Lower leg skin (tissue), 4 donors: ENCODE results near the gene USP16. TPM values are rescaled to one million over a fixed set of nuclear protein-coding genes. Genes with fewer than 3 reads are reported as not detected.

Experiments used
- DNase-seq, 2 donors: peaks; one replicate each; pipeline ENCODE4 v3.0.0-alpha.2; 2019; ENCODE audit warnings: low spot score in 2 of 2
- H3K4me3 ChIP-seq: fragments of 200-600 bp; sonication (generic); 2 replicates; pipeline ENCODE4 v1.5.1; 2017; ENCODE audit warnings: mild to moderate bottlenecking, low read depth; ENCODE audit not compliant: poor library complexity, severe bottlenecking
- POLR2A ChIP-seq, 2 donors: fragments of 450-650 bp; IDR thresholded peaks; one replicate each; pipeline ENCODE4 v1.6.1; 2016 to 2017; ENCODE audit warnings: antibody characterized with exemption in 2 of 2, mild to moderate bottlenecking in 1 of 2, moderate library complexity in 1 of 2
- whole genome bisulfite sequencing, 2 donors: methylation state at CpG; one replicate each; pipeline ENCODE4 v1.1.5; 2018; 5-methylcytosine and 5-hydroxymethylcytosine counted together
- intact Hi-C: fragments of 100-400 bp; cut with DNase I; formaldehyde crosslinking; loops from one replicate; pipeline ENCODE4 v1.15.0; 2023; ENCODE audit warnings: low total_unique reads
- total RNA-seq, 4 donors: library from RNA; depleted of rRNA; stranded (reverse); fragments of >200 nt; gene quantifications; one replicate each; pipeline ENCODE4 v1.1.0, GENCODE V29; 2016
- TF ChIP-seq, protein P1 (sequence below), 3 donors: fragments of 450-650 bp; IDR thresholded peaks; one replicate each; pipeline ENCODE4 v1.5.1; 2016; ENCODE audit warnings: antibody characterized with exemption in 3 of 3, mild to moderate bottlenecking in 3 of 3, moderate library complexity in 2 of 3

The USP16 gene
- total RNA-seq, 4 donors from 2014 or later, result 21.3 to 25.8 (median 23.4) TPM

DNA sequence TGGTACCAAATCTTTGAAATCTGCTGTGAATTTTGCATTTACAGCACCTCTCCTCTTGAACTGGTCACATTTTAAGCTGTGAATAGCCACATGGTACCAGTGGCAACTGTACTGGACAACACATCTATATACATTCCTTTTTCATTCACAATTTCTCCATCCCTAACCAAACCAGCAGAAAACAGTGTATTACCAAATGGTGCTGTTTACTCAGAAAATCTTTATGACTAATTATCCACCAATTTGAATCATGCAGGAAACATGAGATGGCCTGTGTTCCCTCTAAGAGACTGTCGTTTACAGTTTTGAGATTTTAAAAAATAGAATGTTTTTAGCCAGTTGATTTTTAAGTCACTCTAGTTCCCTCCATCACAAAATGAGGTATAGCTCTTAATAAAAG, 66.6 kb downstream of the USP16 start:
- DNase-seq, result no peak
- intact Hi-C loops, result no loop called here
- no peak for TF ChIP-seq POLR2A (IDR thresholded peaks at IDR 0.05)
- TF ChIP-seq, protein P1, sequence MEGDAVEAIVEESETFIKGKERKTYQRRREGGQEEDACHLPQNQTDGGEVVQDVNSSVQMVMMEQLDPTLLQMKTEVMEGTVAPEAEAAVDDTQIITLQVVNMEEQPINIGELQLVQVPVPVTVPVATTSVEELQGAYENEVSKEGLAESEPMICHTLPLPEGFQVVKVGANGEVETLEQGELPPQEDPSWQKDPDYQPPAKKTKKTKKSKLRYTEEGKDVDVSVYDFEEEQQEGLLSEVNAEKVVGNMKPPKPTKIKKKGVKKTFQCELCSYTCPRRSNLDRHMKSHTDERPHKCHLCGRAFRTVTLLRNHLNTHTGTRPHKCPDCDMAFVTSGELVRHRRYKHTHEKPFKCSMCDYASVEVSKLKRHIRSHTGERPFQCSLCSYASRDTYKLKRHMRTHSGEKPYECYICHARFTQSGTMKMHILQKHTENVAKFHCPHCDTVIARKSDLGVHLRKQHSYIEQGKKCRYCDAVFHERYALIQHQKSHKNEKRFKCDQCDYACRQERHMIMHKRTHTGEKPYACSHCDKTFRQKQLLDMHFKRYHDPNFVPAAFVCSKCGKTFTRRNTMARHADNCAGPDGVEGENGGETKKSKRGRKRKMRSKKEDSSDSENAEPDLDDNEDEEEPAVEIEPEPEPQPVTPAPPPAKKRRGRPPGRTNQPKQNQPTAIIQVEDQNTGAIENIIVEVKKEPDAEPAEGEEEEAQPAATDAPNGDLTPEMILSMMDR (IDR thresholded peaks at IDR 0.05), result no peak
- 37 to 38% methylated on average over 1 of the region's 1 CpG for WGBS, 2 donors
- H3K4me3 ChIP-seq, result no peak overlapping the region

DNA sequence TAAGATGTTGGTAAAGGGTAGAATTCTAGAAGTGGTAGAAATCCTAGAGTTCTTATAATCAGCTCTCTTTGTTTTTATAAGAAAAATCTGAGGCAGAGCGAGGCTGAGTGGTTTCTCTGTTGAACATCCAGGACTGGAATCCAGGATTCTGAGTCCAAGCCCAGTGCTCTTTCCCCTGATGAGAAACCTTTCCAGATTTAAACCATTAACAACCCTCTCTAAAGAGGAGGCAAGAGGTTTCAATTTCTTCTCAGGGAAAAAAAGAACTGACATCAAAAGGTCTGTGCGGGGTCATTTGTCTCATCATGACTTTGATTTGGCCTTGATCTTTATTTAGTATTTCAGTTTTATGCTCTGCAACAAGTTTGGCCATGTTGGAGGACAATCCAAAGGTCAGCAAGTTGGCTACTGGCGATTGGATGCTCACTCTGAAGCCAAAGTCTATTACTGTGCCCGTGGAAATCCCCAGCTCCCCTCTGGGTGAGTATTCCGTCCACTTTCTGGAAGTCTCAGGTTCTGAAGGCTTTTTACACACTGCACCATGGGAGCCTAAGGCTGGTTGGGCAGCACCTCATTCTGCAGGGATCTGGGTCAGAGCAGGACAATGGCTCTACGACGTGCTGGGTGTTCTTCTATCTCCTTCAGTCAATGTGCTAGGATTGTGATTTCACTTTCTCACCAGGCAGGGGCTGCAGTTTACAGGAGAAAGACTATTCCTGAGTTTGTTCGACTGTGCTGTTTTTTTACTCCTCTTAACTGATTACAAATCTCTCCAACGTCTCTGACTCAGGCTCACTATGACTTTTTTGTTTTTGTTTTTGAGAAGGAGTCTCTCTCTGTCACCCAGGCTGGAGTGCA, 67.9 kb downstream of the USP16 start:
- WGBS, 2 donors, result 44 to 53% methylated on average over 9 of the region's 9 CpGs
- no peak for TF ChIP-seq POLR2A (IDR thresholded peaks at IDR 0.05)
- TF ChIP-seq, protein P1 (IDR thresholded peaks at IDR 0.05), result no peak
- intact Hi-C loops, result no loop called here
- H3K4me3 ChIP-seq, result no peak overlapping the region
- DNase-seq, result no peak

DNA sequence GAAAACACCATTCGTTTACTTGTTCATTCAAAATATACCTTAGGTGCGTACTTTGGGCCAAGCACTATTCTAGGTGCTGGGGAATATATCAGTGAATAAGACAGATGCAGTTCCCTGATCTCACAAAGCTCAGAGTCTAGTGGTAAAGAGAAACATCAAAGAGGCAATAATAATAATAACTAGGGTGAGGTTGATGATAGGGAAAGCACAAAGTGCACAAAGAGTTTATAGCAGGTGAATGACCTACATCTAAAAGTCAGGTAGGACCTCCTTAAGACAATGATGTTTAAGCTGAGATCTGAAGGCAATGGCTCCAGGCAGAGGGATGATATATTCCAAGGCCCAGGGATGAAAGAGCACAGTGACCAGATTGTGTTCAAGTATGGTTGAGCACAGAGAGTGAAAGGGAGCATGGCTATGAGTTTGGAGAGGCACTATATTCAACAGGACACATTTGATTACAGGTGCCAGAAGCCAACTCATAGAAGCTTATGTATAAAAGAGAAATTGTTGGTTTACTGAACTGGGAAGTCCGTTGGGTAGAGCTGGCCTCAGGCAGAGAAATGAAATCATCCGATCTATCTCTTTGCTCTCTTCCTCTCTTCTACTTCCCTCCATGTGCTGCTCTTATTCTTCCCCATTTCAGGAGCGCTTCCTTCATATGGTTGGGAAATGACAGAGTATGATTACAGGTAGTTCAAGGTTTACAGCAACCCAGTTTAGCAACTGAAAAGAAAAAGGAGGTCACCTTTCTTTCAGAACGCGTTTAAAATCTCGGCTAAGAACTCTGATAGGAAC, 71.9 kb downstream of the USP16 start:
- 70 to 90% methylated on average over 8 of the region's 8 CpGs for WGBS, 2 donors
- intact Hi-C loops, result no loop called here
- TF ChIP-seq, protein P1 (IDR thresholded peaks at IDR 0.05), result no peak
- no peak for TF ChIP-seq POLR2A (IDR thresholded peaks at IDR 0.05)
- no peak overlapping the region for H3K4me3 ChIP-seq
- no peak for DNase-seq

DNA sequence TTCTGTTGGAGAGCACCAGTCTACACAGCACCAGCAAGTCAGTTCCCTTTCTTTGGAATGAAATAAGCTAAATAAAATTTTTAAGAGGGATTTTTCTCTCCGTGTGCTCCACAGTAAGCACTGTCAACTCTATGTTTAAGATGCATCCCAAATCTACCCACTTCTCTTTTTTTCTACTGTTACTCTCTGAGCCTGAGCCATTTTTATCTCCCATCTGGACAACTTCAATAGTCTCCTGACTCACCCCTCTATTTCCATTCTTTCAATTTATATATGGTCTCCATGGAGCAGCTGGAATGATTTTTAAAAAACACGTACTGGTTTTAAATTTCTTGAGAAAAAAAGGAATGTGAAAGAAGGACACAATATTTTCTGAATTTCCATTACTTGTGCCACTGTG, 73.7 kb downstream of the USP16 start:
- 68 to 77% methylated on average over 2 of the region's 2 CpGs for WGBS, 2 donors
- TF ChIP-seq, protein P1 (IDR thresholded peaks at IDR 0.05), result no peak
- TF ChIP-seq POLR2A (IDR thresholded peaks at IDR 0.05), result no peak
- H3K4me3 ChIP-seq, result no peak overlapping the region
- intact Hi-C loops, result no loop called here
- no peak for DNase-seq

DNA sequence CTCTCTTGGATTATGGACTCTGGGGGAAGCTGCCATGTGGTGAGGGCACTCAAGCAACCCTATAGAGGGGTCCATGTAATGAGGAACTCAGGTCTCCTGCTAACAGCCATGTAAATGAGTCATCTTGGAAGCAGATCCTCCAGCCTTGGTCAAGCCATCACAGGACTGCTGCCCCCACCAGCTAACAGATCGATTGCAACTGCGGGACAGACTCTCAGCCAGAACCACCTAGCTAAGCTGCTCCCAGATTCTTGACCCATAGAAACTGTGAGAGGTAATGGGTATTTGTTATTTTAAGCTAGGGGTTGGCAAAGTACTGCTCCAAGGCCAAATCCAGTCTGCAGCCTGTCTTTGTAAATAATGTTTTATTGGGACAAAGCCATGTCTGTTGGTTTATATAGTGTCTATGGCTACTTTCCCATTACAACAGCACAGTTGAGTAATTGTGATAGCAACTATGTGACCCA, 78.4 kb downstream of the USP16 start:
- H3K4me3 ChIP-seq, result no peak overlapping the region
- intact Hi-C loops, result no loop called here
- 93 to 100% methylated on average over 2 of the region's 2 CpGs for WGBS, 2 donors
- no peak for DNase-seq
- no peak for TF ChIP-seq POLR2A (IDR thresholded peaks at IDR 0.05)
- TF ChIP-seq, protein P1 (IDR thresholded peaks at IDR 0.05), result no peak

Other genes with a start within 250 kb of the USP16 start
- gene LTN1, start 31.8 kb upstream of the USP16 start, total RNA-seq, result 10 to 100 TPM; 19.0 to 21.4 (median 20.9) TPM
- 10 to 100 TPM in 1 of 4 donors, 1 to 10 TPM in 3; 5.4 to 11.7 (median 8.1) TPM for gene RWDD2B, start 5.3 kb upstream of the USP16 start, total RNA-seq
- gene CCT8, start 49.0 kb downstream of the USP16 start, total RNA-seq, result 100 to 1,000 TPM in 1 of 4 donors, 10 to 100 TPM in 3; 73.7 to 114 (median 85.1) TPM
- gene MAP3K7CL, start 106.0 kb downstream of the USP16 start, total RNA-seq, result 10 to 100 TPM in 2 of 4 donors, 1 to 10 TPM in 2; 4.6 to 17.1 (median 8.8) TPM